ENCODE results near the gene KCTD10. TPM values are rescaled to one million over a fixed set of nuclear protein-coding genes. Genes with fewer than 3 reads are reported as not detected.

Gene KCTD10
- polyA plus RNA-seq, 1 donor (not counting 4 experiments of a cell fraction or from before 2014, with no cell fraction given), result 107 TPM

DNA sequence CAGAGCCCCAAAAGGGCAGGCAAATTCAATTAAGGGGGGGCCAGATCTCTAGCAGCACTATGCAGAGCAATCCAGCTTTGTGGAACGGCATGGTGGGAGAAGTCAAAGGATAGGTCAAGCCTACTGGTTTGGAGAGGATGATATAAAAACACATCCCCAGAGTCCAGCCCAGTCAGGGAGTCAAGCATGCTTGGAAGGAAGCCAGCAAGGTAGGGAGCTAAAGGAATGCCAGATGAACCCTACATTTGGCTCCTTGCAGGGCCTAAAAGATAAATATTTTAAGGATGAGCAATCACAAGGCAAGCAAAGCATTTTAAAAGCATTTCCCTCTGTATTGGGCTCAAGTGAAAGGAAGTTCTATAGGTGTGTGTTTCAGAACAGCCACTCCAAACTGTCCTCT, 21.4 kb downstream of the KCTD10 start:
- no peak overlapping the region for H3K4me2 ChIP-seq (ENCODE audit: control insufficient read depth, extremely low read depth, insufficient read depth, low read depth, low read length)
- no peaks in the 10 kb centered on the region for H3K4me1 ChIP-seq (ENCODE audit: control insufficient read depth, extremely low read depth, insufficient read depth, low read length)
- H3K36me3 ChIP-seq (ENCODE audit: control insufficient read depth in 2 of 2, extremely low read depth in 1 of 2, insufficient read depth in 2 of 2, low read length in 2 of 2), result peaks cover 66 to 68% of the 10 kb centered on the region in 2 experiments
- no peak overlapping the region for H3K4me3 ChIP-seq (ENCODE audit: control insufficient read depth in 2 of 3, extremely low read depth in 1 of 3, insufficient read depth in 2 of 3, low read depth in 1 of 3, low read length in 3 of 3)
- H3K9me3 ChIP-seq (ENCODE audit: control insufficient read depth, low read depth, low read length), result no peaks in the 10 kb centered on the region
- dilution Hi-C loops (cut with MboI; ENCODE audit: extremely low pct_ligation_motif_present, low sequenced_read_pairs), result no loop called here
- no peak overlapping the region for H3K27ac ChIP-seq (ENCODE audit: control insufficient read depth, insufficient read depth, low read length)
- TF ChIP-seq, protein P1, sequence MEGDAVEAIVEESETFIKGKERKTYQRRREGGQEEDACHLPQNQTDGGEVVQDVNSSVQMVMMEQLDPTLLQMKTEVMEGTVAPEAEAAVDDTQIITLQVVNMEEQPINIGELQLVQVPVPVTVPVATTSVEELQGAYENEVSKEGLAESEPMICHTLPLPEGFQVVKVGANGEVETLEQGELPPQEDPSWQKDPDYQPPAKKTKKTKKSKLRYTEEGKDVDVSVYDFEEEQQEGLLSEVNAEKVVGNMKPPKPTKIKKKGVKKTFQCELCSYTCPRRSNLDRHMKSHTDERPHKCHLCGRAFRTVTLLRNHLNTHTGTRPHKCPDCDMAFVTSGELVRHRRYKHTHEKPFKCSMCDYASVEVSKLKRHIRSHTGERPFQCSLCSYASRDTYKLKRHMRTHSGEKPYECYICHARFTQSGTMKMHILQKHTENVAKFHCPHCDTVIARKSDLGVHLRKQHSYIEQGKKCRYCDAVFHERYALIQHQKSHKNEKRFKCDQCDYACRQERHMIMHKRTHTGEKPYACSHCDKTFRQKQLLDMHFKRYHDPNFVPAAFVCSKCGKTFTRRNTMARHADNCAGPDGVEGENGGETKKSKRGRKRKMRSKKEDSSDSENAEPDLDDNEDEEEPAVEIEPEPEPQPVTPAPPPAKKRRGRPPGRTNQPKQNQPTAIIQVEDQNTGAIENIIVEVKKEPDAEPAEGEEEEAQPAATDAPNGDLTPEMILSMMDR (optimal IDR thresholded peaks at IDR 0.05 in 1 of 3, IDR thresholded peaks at IDR 0.05 in 1 of 3, conservative IDR thresholded peaks at IDR 0.05 in 1 of 3; ENCODE audit: extremely low read depth in 1 of 3, insufficient read depth in 2 of 3, low read length in 3 of 3), result no peak
- no peak for TF ChIP-seq EZH2 (IDR thresholded peaks at IDR 0.05; ENCODE audit: low read length)
- no peak overlapping the region for H3K9ac ChIP-seq (ENCODE audit: control insufficient read depth, extremely low read depth, insufficient read depth, low read length)
- peaks cover 4% of the 10 kb centered on the region for H4K20me1 ChIP-seq (ENCODE audit: control insufficient read depth, extremely low read depth, insufficient read depth, low read length)
- peaks cover 3% of the 10 kb centered on the region for H3K9me1 ChIP-seq (ENCODE audit: control insufficient read depth, extremely low read depth, insufficient read depth, low read length)
- FAIRE-seq, result no peak
- H2AFZ ChIP-seq (ENCODE audit: control insufficient read depth, low read length), result no peak overlapping the region
- DNase-seq (ENCODE audit: low read depth, low spot score), result no peak
- H3K27me3 ChIP-seq (ENCODE audit: control insufficient read depth, extremely low read depth, insufficient read depth, low read length), result no peaks in the 10 kb centered on the region
- peaks cover 51% of the 10 kb centered on the region for H3K79me2 ChIP-seq (ENCODE audit: control insufficient read depth, insufficient read depth, low read length)

DNA sequence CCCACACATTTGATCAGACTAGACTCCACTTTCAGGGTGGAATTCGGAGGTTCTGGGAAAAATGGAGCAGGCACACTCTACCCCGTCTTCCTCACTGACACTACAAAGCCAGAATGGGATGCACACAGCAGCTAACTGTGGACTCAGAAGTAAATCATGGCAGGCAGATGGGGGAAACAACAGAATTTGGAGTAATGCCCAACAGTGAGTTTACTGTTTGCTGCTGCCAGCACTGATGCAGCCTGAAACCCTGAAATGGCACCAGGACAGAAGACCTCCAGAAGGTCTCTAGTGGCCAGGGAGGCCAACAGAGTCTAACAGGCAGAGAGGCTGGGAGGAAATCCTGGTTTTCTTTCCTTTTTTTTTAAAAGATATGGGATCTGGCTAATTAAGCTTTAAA, 24.6 kb downstream of the KCTD10 start:
- Histone ChIP-seq H3K4me3 (ENCODE audit: control insufficient read depth in 2 of 3, extremely low read depth in 1 of 3, insufficient read depth in 2 of 3, low read depth in 1 of 3, low read length in 3 of 3) (no peak overlapping the region), H3K9me1 (ENCODE audit: control insufficient read depth, extremely low read depth, insufficient read depth, low read length) (peaks cover 2% of the 10 kb centered on the region), H3K27me3 (ENCODE audit: control insufficient read depth, extremely low read depth, insufficient read depth, low read length) (no peaks in the 10 kb centered on the region), H2AFZ (ENCODE audit: control insufficient read depth, low read length) (no peak overlapping the region), H3K9me3 (ENCODE audit: control insufficient read depth, low read depth, low read length) (no peaks in the 10 kb centered on the region), H3K36me3 (ENCODE audit: control insufficient read depth in 2 of 2, extremely low read depth in 1 of 2, insufficient read depth in 2 of 2, low read length in 2 of 2) (peaks cover 57 to 66% of the 10 kb centered on the region in 2 experiments), H3K4me2 (ENCODE audit: control insufficient read depth, extremely low read depth, insufficient read depth, low read depth, low read length) (no peak overlapping the region), H3K4me1 (ENCODE audit: control insufficient read depth, extremely low read depth, insufficient read depth, low read length) (no peaks in the 10 kb centered on the region), H4K20me1 (ENCODE audit: control insufficient read depth, extremely low read depth, insufficient read depth, low read length) (peaks cover 4% of the 10 kb centered on the region), H3K27ac (ENCODE audit: control insufficient read depth, insufficient read depth, low read length) (no peak overlapping the region), H3K9ac (ENCODE audit: control insufficient read depth, extremely low read depth, insufficient read depth, low read length) (no peak overlapping the region), H3K79me2 (ENCODE audit: control insufficient read depth, insufficient read depth, low read length) (peaks cover 28% of the 10 kb centered on the region)
- DNase-seq (ENCODE audit: low read depth, low spot score) (no peak), FAIRE-seq (no peak)
- no peak for TF ChIP-seq EZH2 (IDR thresholded peaks at IDR 0.05; ENCODE audit: low read length)
- TF ChIP-seq, protein P1 (optimal IDR thresholded peaks at IDR 0.05 in 1 of 3, IDR thresholded peaks at IDR 0.05 in 1 of 3, conservative IDR thresholded peaks at IDR 0.05 in 1 of 3; ENCODE audit: extremely low read depth in 1 of 3, insufficient read depth in 2 of 3, low read length in 3 of 3), result no peak
- dilution Hi-C loops (cut with MboI; ENCODE audit: extremely low pct_ligation_motif_present, low sequenced_read_pairs), result no loop called here
